ENCODE measurements around the gene KRT85. TPM values are rescaled to one million over a fixed set of nuclear protein-coding genes. Genes with fewer than 3 reads are reported as not detected.

The KRT85 gene
- total RNA-seq, result not detected

GRCh38 chr12:52366738-52367485 lies at the start of gene KRT85:
TSS of gene KRT85 (minus strand) at chr12:52367481. CDS start at chr12:52367405, 76 bp downstream.
- peaks cover 6 to 17% (median 15%) of the 10 kb centered on the region in 3 donors for H3K4me1 ChIP-seq
- no peak for DNase-seq
- H3K4me3 ChIP-seq, result no peak within 1 kb of the TSS
- peaks cover 0 to 20% (median 0%) of the 10 kb centered on the region in 4 donors for H3K27me3 ChIP-seq
- WGBS, 2 donors, result 87 to 96% methylated on average over 6 to 16 of the region's 42 CpGs
- intact Hi-C loops (cut with DNase I), result no loop called here
- TF ChIP-seq POLR2A (IDR thresholded peaks at IDR 0.05) (no peak), CTCF (IDR thresholded peaks at IDR 0.05) (no peak)
- no peaks in the 10 kb centered on the region for H3K9me3 ChIP-seq
- H3K27ac ChIP-seq, result no peak within 1 kb of the TSS
- H3K36me3 ChIP-seq, result no peaks in the 10 kb centered on the region

- 91 to 96% methylated on average over 1 of the region's 1 CpG for WGBS, 2 donors
- no peaks in the 10 kb centered on the region for H3K9me3 ChIP-seq
- peaks cover 0 to 1% (median 0%) of the 10 kb centered on the region in 4 donors for H3K27me3 ChIP-seq
- DNase-seq, result no peak
- intact Hi-C loops (cut with DNase I), result no loop called here
- no peak for TF ChIP-seq CTCF (IDR thresholded peaks at IDR 0.05)
- no peak for TF ChIP-seq POLR2A (IDR thresholded peaks at IDR 0.05)
- H3K4me1 ChIP-seq, result peaks cover 4 to 24% (median 14%) of the 10 kb centered on the region in 3 donors
- H3K4me3 ChIP-seq, result no peak overlapping the region
- peak overlapping the region in 3 of 4 donors; percentile 40 to 76 (median 42) for H3K27ac ChIP-seq
- H3K36me3 ChIP-seq, result no peaks in the 10 kb centered on the region
Measured at GRCh38 chr12:52416795-52417194, 49.5 kb upstream of the KRT85 start.

- H3K4me1 ChIP-seq, result peaks cover 4 to 31% (median 14%) of the 10 kb centered on the region in 3 donors
- peak overlapping the region in 3 of 4 donors; percentile 43 to 76 (median 65) for H3K27ac ChIP-seq
- H3K36me3 ChIP-seq, result no peaks in the 10 kb centered on the region
- H3K9me3 ChIP-seq, result no peaks in the 10 kb centered on the region
- intact Hi-C loops (cut with DNase I), result no loop called here
- no peak for DNase-seq
- TF ChIP-seq POLR2A (IDR thresholded peaks at IDR 0.05) (no peak), CTCF (IDR thresholded peaks at IDR 0.05) (no peak)
- WGBS, 2 donors, result 54 to 68% methylated on average over 9 to 10 of the region's 10 CpGs
- H3K4me3 ChIP-seq, result no peak overlapping the region
- no peaks in the 10 kb centered on the region for H3K27me3 ChIP-seq
Measured at GRCh38 chr12:52415870-52416750, 48.8 kb upstream of the KRT85 start.

GRCh38 chr12:52414936-52415335 lies 47.7 kb upstream of the KRT85 start:
- DNase-seq, result no peak
- WGBS, 2 donors, result 63 to 86% methylated on average over 2 to 4 of the region's 5 CpGs
- Histone ChIP-seq H3K4me3 (no peak overlapping the region), H3K27ac (peak overlapping the region in 3 of 4 donors; percentile 43 to 66 (median 65)), H3K9me3 (no peaks in the 10 kb centered on the region), H3K36me3 (no peaks in the 10 kb centered on the region), H3K4me1 (peaks cover 4 to 36% (median 14%) of the 10 kb centered on the region in 3 donors), H3K27me3 (no peaks in the 10 kb centered on the region)
- intact Hi-C loops (cut with DNase I), result no loop called here
- TF ChIP-seq CTCF (IDR thresholded peaks at IDR 0.05), result no peak
- no peak for TF ChIP-seq POLR2A (IDR thresholded peaks at IDR 0.05)

All from esophagus squamous epithelium (tissue), 5 donors.